ENCODE measurements around the gene CD63.

The CD63 gene

DNA sequence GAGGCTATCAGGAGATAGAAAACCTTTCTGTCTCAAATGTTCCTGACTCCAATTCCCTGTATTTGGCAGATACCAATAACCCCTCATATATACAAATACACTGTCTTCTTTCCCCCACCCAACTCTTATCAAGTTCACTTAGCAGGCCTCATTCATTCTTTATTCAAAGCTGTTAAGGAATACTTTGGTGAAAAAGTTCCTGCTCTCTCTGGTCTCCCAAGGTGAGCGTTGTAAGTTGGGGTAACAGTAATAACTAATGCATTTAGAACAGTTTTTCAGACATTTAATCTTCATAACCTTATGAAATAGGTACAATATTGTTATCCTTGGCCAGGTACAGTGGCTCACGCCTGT lies 10.2 kb upstream of the CD63 start:
- DNase-seq (ENCODE audit: low spot score) = no peak

DNA sequence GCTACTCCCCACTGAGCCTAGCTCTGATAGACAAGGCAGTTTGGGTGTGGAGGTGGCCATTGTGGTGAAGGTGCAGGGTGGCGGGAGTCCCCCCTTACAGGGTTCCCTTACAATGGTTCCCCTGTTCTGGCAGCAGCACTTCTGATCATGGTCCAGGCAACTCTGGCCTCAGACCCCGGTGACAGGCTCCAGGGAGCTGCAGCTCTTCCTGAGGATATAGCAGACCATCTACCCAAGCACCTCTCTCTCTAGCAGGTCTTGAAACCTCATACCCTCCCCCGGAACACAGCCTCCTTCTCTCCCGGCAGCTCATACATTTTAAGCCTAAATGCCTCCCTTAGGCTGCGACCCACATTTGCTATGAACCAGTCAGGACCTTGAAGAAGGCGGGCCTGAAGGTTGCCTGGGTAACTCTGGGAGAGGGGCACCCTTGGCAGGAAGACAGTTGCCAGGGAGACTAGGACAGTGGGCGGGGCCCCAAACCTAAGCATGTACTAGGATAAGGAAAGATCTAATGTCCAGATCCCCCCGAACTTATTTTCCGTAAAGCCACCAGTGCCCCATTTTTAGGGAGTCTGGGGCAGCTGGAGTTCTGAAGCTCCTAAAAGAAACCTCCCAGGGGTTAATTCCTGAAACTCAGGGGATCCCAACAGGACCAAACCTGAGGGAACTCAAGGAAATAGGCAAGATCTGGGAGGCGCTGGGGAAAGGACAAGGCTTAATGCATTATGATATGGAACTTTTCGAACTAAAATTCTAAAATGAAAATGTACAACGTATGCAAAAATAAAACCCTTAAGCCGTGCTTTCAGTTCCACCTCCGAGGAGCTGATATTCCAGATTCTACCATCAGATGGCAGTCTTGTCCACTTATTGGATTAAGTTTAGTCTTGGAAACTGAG lies 9.6 kb upstream of the CD63 start:
- DNase-seq (ENCODE audit: low spot score) = peak; percentile 77

DNA sequence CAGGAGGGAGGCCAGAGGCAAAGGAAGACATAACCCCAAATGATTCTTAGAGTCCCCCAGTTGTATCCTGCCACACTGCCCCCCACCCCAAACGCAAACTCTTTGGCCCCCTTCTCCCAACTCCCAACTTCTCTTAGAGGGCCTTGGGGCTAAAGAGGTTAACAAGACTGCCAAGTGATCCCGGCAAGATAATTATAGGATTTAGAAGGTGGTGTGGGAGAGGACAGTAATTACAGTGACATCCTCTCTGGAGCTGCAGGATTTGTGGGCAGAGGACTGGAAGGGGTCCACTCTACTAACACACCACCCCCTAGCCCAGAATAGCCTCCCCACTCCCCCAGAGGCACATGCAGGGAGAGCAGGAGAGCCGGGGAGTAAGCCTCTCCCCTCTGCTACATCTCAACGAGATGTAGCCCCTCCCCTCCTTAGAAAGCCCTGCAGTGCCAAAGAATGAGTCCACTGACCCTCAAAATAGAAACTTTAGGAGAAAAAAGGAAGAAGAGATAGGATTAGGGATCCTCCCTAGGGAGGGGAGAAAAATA lies 8.8 kb upstream of the CD63 start:
- DNase-seq (ENCODE audit: low spot score) = no peak

DNA sequence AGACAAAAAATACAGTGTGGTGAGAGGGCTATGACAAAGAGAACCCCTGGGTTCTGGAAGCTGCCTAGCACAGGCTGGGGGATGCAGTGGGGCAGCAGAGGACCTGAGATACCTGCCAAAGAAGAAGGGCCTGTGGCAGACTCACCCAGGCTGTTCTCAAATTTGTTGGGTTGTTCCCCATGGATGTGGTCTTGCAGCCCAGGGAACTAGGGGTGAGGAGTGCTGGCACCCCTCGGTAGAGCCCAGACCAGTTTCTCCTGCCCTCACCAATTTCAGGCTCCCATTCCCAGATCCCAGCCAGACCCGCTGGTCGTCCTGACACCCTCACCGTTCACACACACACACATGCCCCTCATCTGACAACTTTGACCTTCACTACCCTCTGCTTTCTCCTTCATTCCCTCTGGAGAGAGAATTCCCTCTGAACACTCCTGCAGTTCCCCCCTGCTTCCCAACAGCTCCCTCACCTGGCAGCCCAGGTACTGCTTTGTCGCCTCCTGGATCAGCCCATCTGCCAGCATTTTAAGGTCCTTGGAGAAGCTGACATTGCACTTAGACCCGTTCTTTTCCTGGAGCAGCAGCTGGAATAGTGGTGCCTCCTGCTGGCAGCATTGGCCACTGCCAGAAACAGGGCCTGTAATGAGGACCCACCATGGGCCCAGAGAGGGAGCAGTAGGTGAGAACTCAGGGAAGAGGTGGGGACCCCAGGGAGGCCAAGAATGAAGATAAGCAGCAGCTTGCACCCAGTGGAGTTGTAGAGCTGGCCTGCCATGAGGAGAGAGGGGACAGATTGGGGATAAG lies 8.2 kb upstream of the CD63 start:
- peak; percentile 91 for DNase-seq (ENCODE audit: low spot score)

DNA sequence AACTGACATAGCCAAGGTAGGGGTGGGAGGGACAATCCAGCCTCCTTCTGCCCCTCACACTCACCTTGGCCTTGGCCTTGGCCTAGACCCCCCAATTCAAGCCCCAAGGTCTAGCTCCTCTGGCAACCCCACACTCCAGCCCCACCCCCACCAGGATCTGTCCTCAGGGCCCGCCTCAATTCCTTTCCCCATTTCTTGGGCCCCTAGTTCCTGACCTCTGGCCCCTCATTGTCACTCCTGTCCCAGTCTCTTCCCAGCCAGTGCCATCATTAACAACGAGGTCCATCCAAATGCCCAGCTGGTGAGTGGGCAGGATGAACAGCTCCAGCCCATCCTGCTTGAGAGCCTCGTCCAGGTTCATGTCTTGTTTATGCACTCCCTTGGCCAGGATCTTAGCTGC lies 7.3 kb upstream of the CD63 start:
- DNase-seq (ENCODE audit: low spot score) = no peak

DNA sequence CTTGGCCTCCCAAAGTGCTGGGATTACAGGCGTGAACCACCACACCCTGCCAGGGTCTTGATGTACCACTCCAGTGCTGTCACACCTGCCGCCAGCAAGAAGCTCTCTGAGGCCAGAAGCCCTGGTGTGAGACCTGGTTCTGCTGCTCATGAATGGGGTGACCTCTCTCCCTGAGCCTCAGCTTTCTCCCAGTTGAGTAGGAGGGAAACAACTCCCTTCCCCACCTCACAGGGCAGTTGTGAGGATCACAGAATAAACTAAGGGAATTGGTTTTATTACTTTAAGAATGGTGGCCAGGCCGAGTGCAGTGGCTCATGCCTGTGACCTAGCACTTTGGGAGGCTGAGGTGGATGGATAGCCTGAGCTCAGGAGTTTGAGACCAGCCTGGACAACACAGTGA lies 5.8 kb upstream of the CD63 start:
- no peak for DNase-seq (ENCODE audit: low spot score)

DNA sequence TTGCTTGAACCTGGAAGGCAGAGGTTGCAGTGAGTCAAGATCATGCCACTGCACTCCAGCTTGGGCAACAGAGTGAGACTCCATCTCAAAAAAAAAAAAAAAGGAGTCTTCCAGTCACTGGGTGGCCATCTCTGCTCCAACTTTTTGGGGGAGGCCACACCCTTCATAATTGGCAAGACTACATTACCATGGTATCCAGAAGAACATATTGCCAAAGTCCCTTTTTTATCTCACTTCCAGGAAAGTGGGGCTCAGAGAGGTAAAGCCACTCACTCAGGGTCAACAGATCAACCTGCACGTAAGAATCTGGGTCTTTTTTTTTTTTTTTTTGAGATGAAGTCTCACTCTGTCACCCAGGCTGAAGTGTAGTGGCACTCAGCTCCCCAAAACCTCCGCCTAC lies 5.0 kb upstream of the CD63 start:
- DNase-seq (ENCODE audit: low spot score) = no peak

GRCh38 chr12:55733021-55733555 lies 4.3 kb upstream of the CD63 start:
- DNase-seq (ENCODE audit: low spot score) = no peak

DNA sequence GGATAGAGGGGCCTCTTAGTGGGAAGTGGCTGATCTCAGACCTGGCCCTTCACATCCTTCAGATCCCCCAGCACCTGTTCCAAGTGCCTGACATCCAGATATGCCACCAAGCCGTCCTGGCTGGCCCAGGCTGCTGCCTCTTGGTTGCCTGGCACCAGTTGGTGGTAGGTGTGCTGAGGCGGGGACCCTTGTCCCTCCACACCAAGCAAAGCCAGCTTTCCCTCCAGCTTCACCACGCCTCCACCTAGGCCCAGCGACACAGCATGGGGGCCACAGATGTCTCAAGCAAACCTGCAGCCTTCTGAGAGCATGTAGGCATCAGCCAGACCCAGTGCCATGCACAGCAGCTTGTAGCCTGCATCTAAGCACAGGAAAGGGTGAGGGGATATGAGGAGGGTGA lies 3.5 kb upstream of the CD63 start:
- DNase-seq (ENCODE audit: low spot score) = no peak

GRCh38 chr12:55729819-55730818 lies 1.3 kb upstream of the CD63 start:
- peak; percentile 65 for DNase-seq (ENCODE audit: low spot score)

GRCh38 chr12:55728186-55728938 lies 447 bp downstream of the CD63 start:
- DNase-seq (ENCODE audit: low spot score) = peak; percentile 62

DNA sequence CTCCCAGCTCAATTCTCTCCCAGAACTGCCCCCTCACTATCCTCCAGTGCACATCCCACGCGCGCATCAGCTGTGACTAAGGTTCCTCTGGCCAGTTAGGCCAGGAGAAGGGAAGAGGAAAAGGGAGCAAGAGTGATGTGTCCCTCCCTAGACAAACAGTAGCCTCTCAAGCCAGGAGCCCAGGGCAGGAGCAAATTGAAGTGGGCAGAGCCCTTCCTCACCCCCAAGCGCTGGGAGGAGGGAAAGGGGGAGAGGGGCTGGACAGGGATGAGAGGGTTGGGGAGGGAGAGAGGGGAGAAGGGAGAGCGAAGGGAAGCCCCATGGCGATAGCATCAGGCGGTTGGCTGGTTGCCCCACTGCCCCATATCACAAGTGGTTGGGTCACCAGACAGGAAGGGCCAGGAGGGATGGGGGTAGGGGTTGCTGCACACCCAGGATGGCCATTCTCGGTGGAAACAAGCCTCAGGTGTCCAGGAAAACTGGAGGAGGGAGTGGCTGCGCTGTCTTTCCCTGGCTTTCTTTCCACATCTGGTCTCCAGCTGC lies 1.1 kb downstream of the CD63 start:
- no peak for DNase-seq (ENCODE audit: low spot score)

GRCh38 chr12:55726971-55727370 lies 1.8 kb downstream of the CD63 start:
- no peak for DNase-seq (ENCODE audit: low spot score)

GRCh38 chr12:55725556-55725955 lies 3.3 kb downstream of the CD63 start:
- DNase-seq (ENCODE audit: low spot score) = no peak

GRCh38 chr12:55724940-55725309 lies 3.9 kb downstream of the CD63 start:
- no peak for DNase-seq (ENCODE audit: low spot score)

DNA sequence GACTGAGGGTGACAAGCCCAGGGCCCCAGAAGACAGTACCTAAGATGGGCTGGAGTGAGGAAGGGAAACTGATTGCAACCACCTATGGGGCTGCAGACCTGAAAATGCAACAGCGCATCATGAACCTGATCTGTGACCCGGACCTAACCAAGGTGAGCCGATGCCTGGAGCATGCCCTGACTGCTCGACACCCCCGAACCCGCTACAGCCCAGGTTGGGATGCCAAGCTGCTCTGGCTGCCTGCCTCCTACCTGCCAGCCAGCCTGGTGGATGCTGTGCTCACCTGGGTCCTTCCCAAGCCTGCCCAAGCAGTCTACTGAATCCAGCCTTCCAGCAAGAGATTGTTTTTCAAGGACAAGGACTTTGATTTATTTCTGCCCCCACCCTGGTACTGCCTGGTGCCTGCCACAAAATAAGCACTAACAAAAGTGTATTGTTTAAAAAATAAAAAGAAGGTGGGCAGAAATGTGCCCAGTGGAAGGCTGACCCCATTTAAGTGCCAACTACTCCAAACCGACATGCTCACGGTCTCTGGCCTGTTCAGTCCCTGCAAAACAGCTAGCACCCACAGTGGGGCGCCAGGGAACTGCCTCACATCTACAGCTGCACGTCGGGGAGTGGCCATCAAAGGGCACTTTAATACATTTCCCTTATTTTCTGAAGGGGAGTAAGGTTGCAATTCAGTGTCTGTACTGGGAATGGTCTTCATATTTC lies 4.4 kb downstream of the CD63 start:
- DNase-seq (ENCODE audit: low spot score) = peak; percentile 71

GRCh38 chr12:55723516-55724225 lies 5.1 kb downstream of the CD63 start:
- DNase-seq (ENCODE audit: low spot score) = no peak

DNA sequence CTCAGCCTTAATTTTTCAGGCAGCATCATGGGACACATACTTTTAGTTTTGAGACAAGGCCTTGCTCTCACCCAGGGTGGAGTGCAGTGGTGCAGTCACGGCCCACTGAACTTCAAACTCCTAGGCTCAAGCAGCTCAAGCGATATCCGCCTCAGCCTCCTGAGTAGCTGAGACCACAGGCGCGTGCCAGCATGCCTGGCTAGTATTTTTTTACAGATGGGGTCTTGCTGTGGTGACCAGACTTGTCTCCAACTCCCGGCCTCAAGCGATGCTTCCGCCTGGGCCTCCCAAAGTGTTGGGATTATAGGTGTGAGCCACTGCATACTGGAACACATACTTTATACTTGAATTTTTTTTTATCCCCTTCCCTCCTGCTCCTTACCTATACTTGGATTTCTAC lies 5.9 kb downstream of the CD63 start:
- DNase-seq (ENCODE audit: low spot score) = no peak

DNA sequence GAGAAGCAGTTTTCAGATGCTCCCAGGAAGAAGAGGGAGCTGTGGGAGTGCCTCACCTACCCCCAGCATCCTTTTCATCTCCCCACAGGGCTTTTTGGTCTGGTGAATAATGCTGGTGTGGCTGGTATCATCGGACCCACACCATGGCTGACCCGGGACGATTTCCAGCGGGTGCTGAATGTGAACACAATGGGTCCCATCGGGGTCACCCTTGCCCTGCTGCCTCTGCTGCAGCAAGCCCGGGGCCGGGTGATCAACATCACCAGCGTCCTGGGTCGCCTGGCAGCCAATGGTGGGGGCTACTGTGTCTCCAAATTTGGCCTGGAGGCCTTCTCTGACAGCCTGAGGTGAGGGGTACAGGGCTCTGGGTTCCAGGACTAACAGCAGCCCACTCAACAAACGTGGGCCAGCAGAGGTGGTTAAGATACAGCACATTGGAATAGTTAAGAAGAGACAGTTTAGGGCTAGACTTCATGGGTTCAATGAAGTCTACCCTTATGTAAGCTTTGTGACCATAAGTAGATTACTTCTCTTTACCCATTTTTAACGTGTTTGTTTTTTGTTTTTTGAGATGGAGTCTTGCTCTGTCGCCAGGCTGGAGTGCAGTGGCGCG lies 7.1 kb downstream of the CD63 start:
- DNase-seq (ENCODE audit: low spot score) = no peak

Data from SW480 (cell line).